Keratinocyte (primary cell): ENCODE data around the gene ADAMTSL1. TPM values are rescaled to one million over a fixed set of nuclear protein-coding genes. Genes with fewer than 3 reads are reported as not detected.

Source experiments
- DNase-seq: peaks from one replicate; pipeline ENCODE4 v3.0.0-alpha.2; 2011; ENCODE audit warnings: low read depth, missing footprints, low spot score
- FAIRE-seq: peaks from 2 replicates; lab custom pipeline; 2011; peaks lifted over from hg19 to GRCh38; lab: Jason Lieb, UNC
- H2AFZ ChIP-seq: 2 replicates; pipeline ENCODE4 v1.6.0; 2012; ENCODE audit warnings: low read length, control low read depth, inconsistent platforms; ENCODE audit not compliant: control insufficient read depth
- H3K27ac ChIP-seq: 2 replicates; pipeline ENCODE4 v1.5.1; 2011; ENCODE audit warnings: low read length; ENCODE audit not compliant: control insufficient read depth, insufficient read depth
- H3K27me3 ChIP-seq: 3 replicates; pipeline ENCODE4 v1.6.0; 2011; ENCODE audit warnings: low read length; ENCODE audit not compliant: control insufficient read depth, insufficient read depth; ENCODE audit errors: extremely low read depth
- H3K36me3 ChIP-seq, 2 experiments: 2 replicates in 1 of 2; 3 replicates in 1 of 2; pipeline ENCODE4 v1.5.1; 2011; ENCODE audit warnings: low read length in 2 of 2, mild to moderate bottlenecking in 1 of 2; ENCODE audit not compliant: control insufficient read depth in 2 of 2, insufficient read depth in 2 of 2; ENCODE audit errors: extremely low read depth in 1 of 2
- H3K4me1 ChIP-seq: 3 replicates; pipeline ENCODE4 v1.5.1; 2011; ENCODE audit warnings: low read length; ENCODE audit not compliant: control insufficient read depth, insufficient read depth; ENCODE audit errors: extremely low read depth
- H3K4me2 ChIP-seq: 3 replicates; pipeline ENCODE4 v1.6.0; 2011; ENCODE audit warnings: low read depth, low read length; ENCODE audit not compliant: control insufficient read depth, insufficient read depth; ENCODE audit errors: extremely low read depth
- H3K4me3 ChIP-seq, 3 experiments: fragments of 200-600 bp in 1 of 3; sonication (generic) in 1 of 3; 2 replicates in 2 of 3; 3 replicates in 1 of 3; pipeline ENCODE4 v1.5.1; 2011 to 2016; ENCODE audit warnings: low read length in 3 of 3, mild to moderate bottlenecking in 3 of 3, control low read depth in 2 of 3, inconsistent platforms in 1 of 3, low read depth in 1 of 3, mixed read lengths in 1 of 3, mixed run types in 1 of 3, moderate library complexity in 1 of 3; ENCODE audit not compliant: control insufficient read depth in 2 of 3, insufficient read depth in 2 of 3; ENCODE audit errors: extremely low read depth in 1 of 3
- H3K79me2 ChIP-seq: 2 replicates; pipeline ENCODE4 v1.6.0; 2012; ENCODE audit warnings: low read length; ENCODE audit not compliant: control insufficient read depth, insufficient read depth
- H3K9ac ChIP-seq: 3 replicates; pipeline ENCODE4 v1.6.0; 2011; ENCODE audit warnings: low read length; ENCODE audit not compliant: control insufficient read depth, insufficient read depth; ENCODE audit errors: extremely low read depth
- H3K9me1 ChIP-seq: 3 replicates; pipeline ENCODE4 v1.6.0; 2011; ENCODE audit warnings: low read length; ENCODE audit not compliant: control insufficient read depth, insufficient read depth; ENCODE audit errors: extremely low read depth
- H3K9me3 ChIP-seq: 2 replicates; pipeline ENCODE4 v1.5.1; 2012; ENCODE audit warnings: low read depth, low read length; ENCODE audit not compliant: control insufficient read depth
- H4K20me1 ChIP-seq: 3 replicates; pipeline ENCODE4 v1.6.0; 2011; ENCODE audit warnings: low read length; ENCODE audit not compliant: control insufficient read depth, insufficient read depth; ENCODE audit errors: extremely low read depth
- CTCF ChIP-seq, 3 experiments: IDR thresholded peaks in 1 of 3; conservative IDR thresholded peaks in 1 of 3; optimal IDR thresholded peaks in 1 of 3; 2 replicates in 2 of 3; 3 replicates in 1 of 3; pipeline versions ENCODE3 to v1.5.1; 2011; ENCODE audit warnings: low read length in 3 of 3, mild to moderate bottlenecking in 3 of 3, moderate library complexity in 2 of 3, control low read depth in 1 of 3, inconsistent platforms in 1 of 3; ENCODE audit not compliant: insufficient read depth in 2 of 3; ENCODE audit errors: extremely low read depth in 1 of 3
- EZH2 ChIP-seq: IDR thresholded peaks from one replicate; pipeline ENCODE4 v1.6.1; 2012; ENCODE audit warnings: inconsistent platforms, mild to moderate bottlenecking, low read length, moderate library complexity
- dilution Hi-C: fragments of 300-500 bp; cut with MboI; formaldehyde crosslinking; loops from one replicate; pipeline ENCODE4 v1.7.0; 2020; ENCODE audit warnings: low sequenced_read_pairs; ENCODE audit not compliant: extremely low pct_ligation_motif_present
- polyA plus RNA-seq, 5 experiments: library from polyadenylated mRNA; depleted of rRNA in 3 of 5; stranded (reverse) in 3 of 5; stranded (forward) in 1 of 5; unstranded in 1 of 5; fragments of >200 nt; gene quantifications; 1 replicate in 1 of 5; 2 replicates in 3 of 5; 3 replicates in 1 of 5; pipeline versions ENCODE4 v1.2.1 to v1.2.3, GENCODE V29; 2011 to 2012; ENCODE audit warnings: missing spikeins in 2 of 5, low read depth in 1 of 5, low replicate concordance in 1 of 5

ADAMTSL1 gene
- polyA plus RNA-seq, 1 donor (not counting 4 experiments of a cell fraction or from before 2014, with no cell fraction given): 1.1 TPM

DNA sequence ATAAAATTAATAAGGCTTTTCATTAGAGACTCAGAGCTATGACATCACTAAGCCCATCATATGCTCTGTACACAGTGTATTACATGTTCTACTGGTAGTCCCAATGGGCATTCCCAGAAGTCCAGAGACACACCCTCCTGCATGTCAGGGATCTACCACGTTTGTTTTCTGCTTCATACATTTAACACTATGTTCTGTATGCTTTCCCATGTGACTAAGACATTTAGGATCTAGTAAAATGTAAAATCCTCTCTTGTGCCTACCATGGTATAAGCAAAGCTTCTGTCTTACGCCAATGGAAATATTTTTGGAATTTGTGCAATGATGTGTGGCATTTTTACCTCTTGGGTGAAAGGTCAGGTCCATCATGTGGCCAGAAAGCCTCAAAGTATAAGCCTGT lies 192.4 kb downstream of the ADAMTSL1 start:
- Histone ChIP-seq H3K9me3 (no peaks in the 10 kb centered on the region), H4K20me1 (no peaks in the 10 kb centered on the region), H3K79me2 (no peaks in the 10 kb centered on the region), H3K4me2 (no peak overlapping the region), H3K4me3 (no peak overlapping the region), H3K27me3 (no peaks in the 10 kb centered on the region), H2AFZ (no peak overlapping the region), H3K9ac (no peak overlapping the region), H3K36me3 (no peaks in the 10 kb centered on the region), H3K27ac (no peak overlapping the region), H3K9me1 (no peaks in the 10 kb centered on the region), H3K4me1 (peaks cover 17% of the 10 kb centered on the region)
- no peak for TF ChIP-seq EZH2
- TF ChIP-seq CTCF (optimal IDR thresholded peaks at IDR 0.05 in 1 of 3, IDR thresholded peaks at IDR 0.05 in 1 of 3, conservative IDR thresholded peaks at IDR 0.05 in 1 of 3; ENCODE audit: extremely low read depth in 1 of 3, insufficient read depth in 2 of 3, low read length in 3 of 3): no peak
- FAIRE-seq (no peak), DNase-seq (no peak)
- dilution Hi-C loops: no loop called here

- Histone ChIP-seq H3K27me3 (no peaks in the 10 kb centered on the region), H3K36me3 (no peaks in the 10 kb centered on the region), H3K9me3 (no peaks in the 10 kb centered on the region), H3K4me1 (peaks cover 17% of the 10 kb centered on the region), H2AFZ (no peak overlapping the region), H3K79me2 (no peaks in the 10 kb centered on the region), H3K4me3 (no peak overlapping the region), H3K4me2 (peak overlapping the region; percentile 53), H3K9ac (no peak overlapping the region), H3K9me1 (no peaks in the 10 kb centered on the region), H4K20me1 (no peaks in the 10 kb centered on the region), H3K27ac (no peak overlapping the region)
- FAIRE-seq: peak; percentile 73
- no peak for TF ChIP-seq EZH2
- TF ChIP-seq CTCF (optimal IDR thresholded peaks at IDR 0.05 in 1 of 3, IDR thresholded peaks at IDR 0.05 in 1 of 3, conservative IDR thresholded peaks at IDR 0.05 in 1 of 3; ENCODE audit: extremely low read depth in 1 of 3, insufficient read depth in 2 of 3, low read length in 3 of 3): no peak
- no peak for DNase-seq
- dilution Hi-C loops: no loop called here
These were observed 193.2 kb downstream of the ADAMTSL1 start for GRCh38 chr9:18666986-18667772.
